ENCODE data around the gene UBE2J2. TPM values are rescaled to one million over a fixed set of nuclear protein-coding genes. Genes with fewer than 3 reads are reported as not detected.

The UBE2J2 gene
- total and polyA plus RNA-seq, 5 donors: 34.9 to 41.2 (median 38.2) TPM

- Histone ChIP-seq H3K27me3 (ENCODE audit: control insufficient read depth, insufficient read depth) (no peaks in the 10 kb centered on the region), H3K27ac (ENCODE audit: low read length) (peak overlapping the region; percentile 80), H3K4me3 (ENCODE audit: low read length) (peak overlapping the region; percentile 72), H3K4me1 (ENCODE audit: control insufficient read depth, insufficient read depth, low read length) (peaks cover 5% of the 10 kb centered on the region), H3K9me3 (ENCODE audit: control insufficient read depth, low read length) (no peaks in the 10 kb centered on the region)
- under 1% methylated on average over 66 of the region's 66 CpGs for WGBS
- ATAC-seq (peak in 1 of 2 donors; percentile 0), DNase-seq (no peak)
- intact Hi-C loops (cut with DNase I): no loop called here
These were observed 35.1 kb upstream of the UBE2J2 start for GRCh38 chr1:1308756-1309250.

GRCh38 chr1:1307923-1308755 lies 34.5 kb upstream of the UBE2J2 start, which contains the start of the genes ACAP3 and PUSL1:
TSS of gene ACAP3 (minus strand) at chr1:1307930. CDS start at chr1:1307815, 115 bp downstream.
TSS of gene PUSL1 (plus strand) at chr1:1308597. CDS start at chr1:1308644, 47 bp downstream.
- H3K27ac ChIP-seq (ENCODE audit: low read length): peak within 1 kb of the TSS; percentile 80
- under 1% methylated on average over 123 of the region's 131 CpGs for WGBS
- DNase-seq (peak; percentile 96 to 98 (median 97)), ATAC-seq (peak; percentile 69 to 78)
- H3K9me3 ChIP-seq (ENCODE audit: control insufficient read depth, low read length): no peaks in the 10 kb centered on the region
- H3K4me3 ChIP-seq (ENCODE audit: low read length): peak within 1 kb of the TSS; percentile 72
- no peaks in the 10 kb centered on the region for H3K27me3 ChIP-seq (ENCODE audit: control insufficient read depth, insufficient read depth)
- peaks cover 5% of the 10 kb centered on the region for H3K4me1 ChIP-seq (ENCODE audit: control insufficient read depth, insufficient read depth, low read length)
- intact Hi-C loops (cut with DNase I): no loop called here

- intact Hi-C loops (cut with DNase I): no loop called here
- WGBS: under 1% methylated on average over 83 of the region's 83 CpGs
- DNase-seq (peak; percentile 74 to 88 (median 85)), ATAC-seq (peak; percentile 0 to 3)
- no peaks in the 10 kb centered on the region for H3K9me3 ChIP-seq (ENCODE audit: control insufficient read depth, low read length)
- H3K27ac ChIP-seq (ENCODE audit: low read length): peak overlapping the region; percentile 74
- peaks cover 5% of the 10 kb centered on the region for H3K4me1 ChIP-seq (ENCODE audit: control insufficient read depth, insufficient read depth, low read length)
- no peaks in the 10 kb centered on the region for H3K27me3 ChIP-seq (ENCODE audit: control insufficient read depth, insufficient read depth)
- H3K4me3 ChIP-seq (ENCODE audit: low read length): peak overlapping the region; percentile 65
These were observed 33.7 kb upstream of the UBE2J2 start for GRCh38 chr1:1307261-1307922.

GRCh38 chr1:1306661-1307260 lies 33.1 kb upstream of the UBE2J2 start:
- WGBS: 32% methylated on average over 27 of the region's 27 CpGs
- DNase-seq (no peak), ATAC-seq (no peak)
- intact Hi-C loops (cut with DNase I): no loop called here
- H3K4me3 ChIP-seq (ENCODE audit: low read length): peak overlapping the region; percentile 65
- no peak overlapping the region for H3K27ac ChIP-seq (ENCODE audit: low read length)
- no peaks in the 10 kb centered on the region for H3K9me3 ChIP-seq (ENCODE audit: control insufficient read depth, low read length)
- no peaks in the 10 kb centered on the region for H3K27me3 ChIP-seq (ENCODE audit: control insufficient read depth, insufficient read depth)
- H3K4me1 ChIP-seq (ENCODE audit: control insufficient read depth, insufficient read depth, low read length): peaks cover 5% of the 10 kb centered on the region

GRCh38 chr1:1306070-1306660 lies 32.5 kb upstream of the UBE2J2 start:
- no peak overlapping the region for H3K27ac ChIP-seq (ENCODE audit: low read length)
- no peak for ATAC-seq

GRCh38 chr1:1305300-1306069 lies 31.8 kb upstream of the UBE2J2 start:
- Histone ChIP-seq H3K27ac (ENCODE audit: low read length) (no peak overlapping the region), H3K27me3 (ENCODE audit: control insufficient read depth, insufficient read depth) (no peaks in the 10 kb centered on the region), H3K4me1 (ENCODE audit: control insufficient read depth, insufficient read depth, low read length) (peaks cover 5% of the 10 kb centered on the region), H3K4me3 (ENCODE audit: low read length) (peak overlapping the region; percentile 0), H3K9me3 (ENCODE audit: control insufficient read depth, low read length) (no peaks in the 10 kb centered on the region)
- DNase-seq (peak; percentile 83 to 90 (median 90)), ATAC-seq (peak; percentile 21 to 57)
- WGBS: 24% methylated on average over 25 of the region's 25 CpGs
- intact Hi-C loops (cut with DNase I): no loop called here

More at GRCh38 chr1:1306070-1306660, 32.5 kb upstream of the UBE2J2 start:
- WGBS: 24% methylated on average over 11 of the region's 11 CpGs
- intact Hi-C loops (cut with DNase I): no loop called here
- Histone ChIP-seq H3K27me3 (ENCODE audit: control insufficient read depth, insufficient read depth) (no peaks in the 10 kb centered on the region), H3K4me1 (ENCODE audit: control insufficient read depth, insufficient read depth, low read length) (peaks cover 5% of the 10 kb centered on the region), H3K4me3 (ENCODE audit: low read length) (no peak overlapping the region), H3K9me3 (ENCODE audit: control insufficient read depth, low read length) (no peaks in the 10 kb centered on the region)
- no peak for DNase-seq

- intact Hi-C loops (cut with DNase I): no loop called here
- DNase-seq: peak; percentile 79 to 92 (median 92)
- H3K4me1 ChIP-seq (ENCODE audit: control insufficient read depth, insufficient read depth, low read length): peaks cover 5% of the 10 kb centered on the region
- H3K27ac ChIP-seq (ENCODE audit: low read length): peak overlapping the region; percentile 9
- peak overlapping the region; percentile 2 for H3K4me3 ChIP-seq (ENCODE audit: low read length)
- H3K9me3 ChIP-seq (ENCODE audit: control insufficient read depth, low read length): no peaks in the 10 kb centered on the region
- ATAC-seq: peak; percentile 2 to 9
- WGBS: 25% methylated on average over 29 of the region's 29 CpGs
- H3K27me3 ChIP-seq (ENCODE audit: control insufficient read depth, insufficient read depth): no peaks in the 10 kb centered on the region
These were observed 31.0 kb upstream of the UBE2J2 start for GRCh38 chr1:1304331-1305299.

GRCh38 chr1:1303736-1304135 lies 30.1 kb upstream of the UBE2J2 start:
- Histone ChIP-seq H3K9me3 (ENCODE audit: control insufficient read depth, low read length) (no peaks in the 10 kb centered on the region), H3K27ac (ENCODE audit: low read length) (no peak overlapping the region), H3K27me3 (ENCODE audit: control insufficient read depth, insufficient read depth) (no peaks in the 10 kb centered on the region), H3K4me3 (ENCODE audit: low read length) (no peak overlapping the region), H3K4me1 (ENCODE audit: control insufficient read depth, insufficient read depth, low read length) (peaks cover 5% of the 10 kb centered on the region)
- no peak for ATAC-seq
- DNase-seq: no peak
- intact Hi-C loops (cut with DNase I): no loop called here
- 74% methylated on average over 13 of the region's 13 CpGs for WGBS

GRCh38 chr1:1302951-1303509 lies 29.4 kb upstream of the UBE2J2 start:
- 78% methylated on average over 31 of the region's 31 CpGs for WGBS
- DNase-seq (no peak), ATAC-seq (no peak)
- H3K4me1 ChIP-seq (ENCODE audit: control insufficient read depth, insufficient read depth, low read length): peaks cover 5% of the 10 kb centered on the region
- H3K9me3 ChIP-seq (ENCODE audit: control insufficient read depth, low read length): no peaks in the 10 kb centered on the region
- no peaks in the 10 kb centered on the region for H3K27me3 ChIP-seq (ENCODE audit: control insufficient read depth, insufficient read depth)
- no peak overlapping the region for H3K27ac ChIP-seq (ENCODE audit: low read length)
- no peak overlapping the region for H3K4me3 ChIP-seq (ENCODE audit: low read length)
- intact Hi-C loops (cut with DNase I): no loop called here
